ENCODE data around the gene ELOF1.
"Not testable (repeated sequence)": the region's sequence is repeated elsewhere in the genome, so short reads cannot be mapped to it uniquely, and the experiment has no call there.

ELOF1 gene

DNA sequence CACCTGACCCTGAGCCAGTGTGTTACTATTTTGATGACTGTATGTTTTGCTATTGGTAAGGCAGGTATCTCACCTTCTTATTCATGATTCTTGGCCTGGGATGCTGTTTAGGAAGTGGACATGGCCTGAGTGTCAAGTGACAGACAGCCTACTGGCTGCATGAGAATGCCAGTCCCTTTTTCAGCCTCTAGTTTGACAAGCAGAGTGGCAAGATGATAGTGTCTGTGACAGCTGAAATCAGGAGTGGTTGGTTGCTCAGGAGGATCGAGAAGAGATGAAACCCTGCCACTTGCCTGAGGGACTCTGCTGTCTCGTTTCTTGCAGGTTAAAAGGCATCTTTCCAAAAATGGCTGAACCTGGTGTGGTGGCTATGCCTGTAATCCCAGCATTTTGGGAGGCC is 7.1 kb upstream of the ELOF1 start:
- DNase-seq, result no peak

DNA sequence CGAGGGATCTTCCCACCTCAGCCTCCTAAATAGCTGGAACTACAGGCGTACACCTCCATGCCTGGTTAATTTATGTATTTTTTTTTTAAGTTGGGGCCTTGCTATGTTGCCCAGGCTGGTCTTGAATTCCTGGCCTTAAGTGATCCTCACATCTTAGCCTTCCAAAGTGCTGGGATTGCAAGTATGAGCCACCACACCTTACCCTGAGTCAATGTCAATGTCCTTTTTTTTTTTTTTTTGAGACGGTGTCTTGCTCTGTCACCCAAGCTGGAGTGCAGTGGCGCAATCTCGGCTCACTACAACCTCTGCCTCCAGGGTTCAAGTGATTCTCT is 6.6 kb upstream of the ELOF1 start:
- DNase-seq, result not testable (repeated sequence)

DNA sequence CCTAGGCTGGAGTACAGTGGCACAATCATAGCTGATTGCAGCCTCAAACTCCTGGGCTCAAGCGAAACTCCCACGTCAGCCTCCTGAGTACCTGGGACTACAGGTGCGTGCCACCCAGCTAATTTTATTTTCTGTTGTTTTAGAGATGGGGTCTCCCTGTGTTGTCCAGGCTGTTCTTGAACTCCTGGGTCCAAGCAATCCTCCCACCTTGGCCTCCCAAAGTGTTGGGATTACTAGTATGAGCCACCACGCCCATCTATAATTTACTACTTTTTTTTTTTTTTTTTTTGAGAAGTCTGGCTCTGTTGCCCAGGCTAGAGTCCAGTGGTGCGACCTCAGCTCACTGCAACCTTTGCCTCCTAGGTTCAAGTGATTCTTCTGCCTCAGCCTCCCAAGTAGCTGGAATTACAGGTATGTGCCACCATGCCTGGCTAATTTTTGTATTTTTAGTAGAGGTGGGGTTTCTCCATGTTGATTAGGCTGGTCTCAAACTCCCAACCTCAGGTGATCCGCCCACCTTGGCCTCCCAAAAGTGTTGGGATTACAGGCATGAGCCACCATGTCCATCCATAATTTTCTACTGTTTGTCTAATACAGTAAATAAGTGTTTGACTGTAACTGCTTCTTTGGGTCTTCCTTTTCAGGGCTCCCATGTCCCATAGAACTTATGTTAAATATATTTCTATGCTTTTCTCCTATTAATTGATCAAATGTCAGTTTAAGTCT is 5.2 kb upstream of the ELOF1 start:
- DNase-seq, result not testable (repeated sequence)

DNA sequence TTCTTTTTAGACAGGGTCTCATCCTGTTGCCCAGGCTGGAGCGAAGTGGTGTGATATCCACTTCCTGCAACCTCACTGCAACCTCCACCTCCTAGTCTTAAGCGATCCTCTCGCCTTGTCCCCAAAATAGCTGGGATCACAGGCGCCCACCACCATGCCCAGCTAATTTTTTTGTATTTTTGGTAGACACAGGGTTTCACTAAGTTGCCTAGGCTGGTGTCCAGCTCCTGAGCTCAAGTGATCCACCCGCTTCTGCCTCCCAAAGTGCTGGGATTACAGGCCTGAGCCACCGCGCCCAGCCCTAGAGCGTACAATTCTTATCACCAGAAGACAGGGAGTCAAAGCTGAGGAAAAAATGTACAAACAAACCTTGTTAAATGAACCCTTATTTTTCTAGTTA is 4.5 kb upstream of the ELOF1 start:
- DNase-seq, result no peak

DNA sequence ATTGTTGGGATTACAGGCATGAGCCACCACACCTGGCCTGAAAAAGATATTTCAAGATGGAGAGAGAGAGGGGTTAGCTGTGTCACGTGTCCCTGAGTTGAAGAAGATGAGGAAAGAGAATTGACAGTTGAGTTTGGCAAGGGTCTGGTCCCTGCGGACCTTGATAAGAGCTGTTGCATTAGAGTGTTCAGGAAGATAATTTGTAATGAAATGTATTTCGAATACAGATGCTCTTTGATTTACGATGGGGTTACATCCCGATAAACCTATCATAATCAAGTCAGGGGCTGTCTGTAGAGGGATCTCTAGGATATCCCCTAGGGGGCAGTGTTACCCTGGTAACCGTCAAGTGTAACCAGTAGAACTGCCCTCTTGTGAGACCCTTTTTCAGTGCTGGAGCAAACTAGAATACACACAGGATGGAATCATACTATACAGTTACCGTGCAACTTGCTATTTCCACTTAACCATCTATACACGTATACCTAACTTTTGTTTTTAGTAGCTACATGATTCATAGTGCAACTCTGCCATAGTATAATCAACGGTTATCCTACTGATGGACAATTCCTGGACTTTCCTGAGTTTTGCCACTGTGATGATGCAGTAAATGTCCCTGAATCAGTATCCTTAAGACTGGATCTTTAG is 1.5 kb upstream of the ELOF1 start:
- DNase-seq, result peak; percentile 80

DNA sequence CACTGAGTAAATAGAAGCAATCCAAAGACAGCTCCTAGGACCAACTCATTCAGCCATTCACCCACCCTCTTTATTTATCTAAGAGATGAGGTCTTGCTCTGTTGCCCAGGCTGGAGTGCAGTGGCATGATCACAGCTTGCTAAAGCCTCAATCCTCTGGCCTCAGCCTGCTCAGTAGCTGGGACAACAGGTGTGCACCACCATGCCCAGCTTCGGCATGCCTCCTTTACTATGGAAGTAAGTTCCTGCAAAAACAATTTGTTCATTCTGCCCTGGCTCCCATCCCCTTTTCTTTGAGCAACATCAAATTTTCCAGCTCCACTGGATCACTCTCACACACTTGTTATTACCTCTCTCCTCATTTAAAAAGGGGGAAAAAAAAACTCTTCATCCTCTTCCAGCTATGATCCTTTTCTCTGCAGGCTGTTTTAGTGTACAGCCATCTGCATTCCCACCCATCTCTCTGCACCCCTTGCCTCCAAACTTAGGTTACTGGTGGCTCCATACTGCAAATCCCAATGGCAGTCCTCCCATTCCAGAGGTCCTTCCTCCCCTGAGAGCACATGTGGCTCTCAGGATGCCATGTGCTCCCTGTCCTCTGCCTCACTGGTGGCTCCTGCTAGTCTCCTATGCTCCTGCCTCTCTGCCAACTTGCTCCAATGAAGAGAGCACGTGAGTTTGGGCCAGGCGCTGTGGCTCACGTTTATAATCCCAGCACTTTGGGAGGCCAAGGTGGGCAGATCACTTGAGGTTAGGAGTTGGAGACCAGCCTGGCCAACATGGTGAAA is 2.2 kb downstream of the ELOF1 start:
- DNase-seq, result no peak

DNA sequence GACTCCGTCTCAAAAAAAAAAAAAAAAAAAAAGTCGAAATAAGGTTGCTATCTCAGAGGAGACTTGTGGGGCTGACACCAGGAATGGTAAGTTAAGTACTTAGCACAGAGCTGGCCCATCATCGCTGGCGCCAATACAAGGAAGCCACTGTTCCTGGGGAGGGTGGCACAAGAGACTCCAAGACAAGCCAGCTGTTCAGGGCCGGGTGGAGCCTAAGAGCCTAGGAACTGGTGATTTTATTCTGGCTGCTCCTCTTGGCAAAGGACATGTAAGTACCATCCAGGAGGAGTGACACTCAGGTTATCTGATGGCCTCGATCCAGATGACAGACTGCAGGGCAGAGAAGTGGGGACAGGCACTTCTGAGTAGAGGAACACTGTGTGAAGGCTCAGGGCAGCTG is 3.8 kb downstream of the ELOF1 start:
- DNase-seq, result no peak

DNA sequence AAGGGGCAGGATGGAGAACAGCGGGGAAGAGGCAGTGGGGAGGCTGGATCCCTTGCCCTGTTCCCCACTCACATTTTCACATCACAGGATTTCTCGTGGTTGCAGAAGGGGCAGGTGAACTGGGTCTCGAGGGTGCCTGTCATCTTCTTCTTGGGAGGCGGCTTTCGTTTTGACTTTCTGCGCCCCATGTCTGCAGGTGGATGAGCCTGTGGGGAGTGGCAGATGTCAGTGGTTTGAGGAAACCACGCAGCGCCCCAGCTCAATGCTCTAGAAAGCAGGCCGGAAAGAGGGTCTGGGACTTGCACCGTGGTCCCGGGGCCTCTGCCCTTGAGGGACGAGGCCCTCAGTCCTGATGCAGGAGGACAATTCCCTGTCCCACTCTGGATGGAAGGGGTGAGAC is 4.9 kb downstream of the ELOF1 start:
- no peak for DNase-seq

DNA sequence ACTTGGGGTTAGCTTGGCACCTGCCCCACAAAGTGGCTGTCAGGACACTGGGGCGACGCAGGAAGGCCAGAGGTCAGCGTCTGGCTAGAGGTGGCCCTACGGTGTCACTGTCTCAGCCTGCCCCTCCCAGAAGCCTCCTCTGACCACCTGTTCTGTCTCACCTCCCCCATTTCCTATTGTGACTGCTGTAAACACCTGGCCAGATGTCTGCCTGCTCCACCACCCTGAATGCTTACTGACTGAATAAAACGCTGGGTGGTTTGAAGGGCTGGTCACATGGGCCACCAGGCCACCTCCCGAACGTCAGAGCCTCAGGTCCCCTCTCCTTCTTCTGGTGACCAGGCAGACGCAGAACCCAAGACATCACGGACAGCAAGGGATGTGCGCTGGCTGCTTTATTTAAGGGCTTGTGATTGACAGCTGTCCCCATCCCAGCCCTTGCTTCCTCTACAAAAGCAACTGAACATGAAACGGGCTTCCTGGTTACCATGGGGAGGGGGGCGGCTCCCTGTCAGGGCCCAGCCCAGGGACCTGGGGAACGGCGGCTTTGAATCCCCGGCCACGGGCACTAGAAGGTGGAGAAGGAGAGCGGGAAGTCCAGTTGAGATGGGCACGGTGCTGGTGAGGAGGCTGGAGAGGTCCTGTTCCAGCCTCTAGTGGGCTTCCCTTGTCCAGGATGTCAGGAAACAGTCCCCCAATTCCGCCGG is 6.2 kb downstream of the ELOF1 start:
- DNase-seq, result no peak

DNA sequence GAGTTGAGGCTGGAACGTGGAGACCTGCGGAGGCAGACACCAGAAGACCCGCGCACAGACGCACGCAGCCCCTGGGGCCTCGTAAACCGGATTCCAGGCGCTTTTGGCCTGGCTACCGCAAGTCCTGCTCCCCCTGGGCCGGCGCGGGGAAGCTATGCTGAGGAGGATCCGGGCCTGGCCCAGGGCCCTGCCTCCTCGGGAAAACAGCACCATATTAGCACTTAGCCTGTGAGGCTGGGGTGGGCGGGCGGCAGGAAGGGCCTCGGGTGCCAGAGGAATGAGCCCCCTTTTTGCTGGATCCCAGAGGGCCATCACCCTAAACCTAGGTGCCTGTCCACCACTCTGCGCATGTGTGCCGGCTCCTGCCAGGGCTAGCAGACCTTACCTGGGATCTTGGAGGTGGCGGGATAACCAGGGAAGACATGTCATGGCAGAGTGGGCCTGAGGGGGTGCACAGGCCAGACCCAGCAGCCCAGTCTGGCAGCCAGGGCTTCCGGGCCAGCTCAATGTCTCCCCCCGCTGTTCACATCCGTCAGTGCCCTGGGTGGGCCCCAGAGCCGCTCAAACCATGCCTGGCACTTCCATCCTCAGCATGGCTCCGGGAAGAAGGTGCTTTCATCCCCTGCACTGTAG is 7.3 kb downstream of the ELOF1 start:
- DNase-seq, result no peak

DNA sequence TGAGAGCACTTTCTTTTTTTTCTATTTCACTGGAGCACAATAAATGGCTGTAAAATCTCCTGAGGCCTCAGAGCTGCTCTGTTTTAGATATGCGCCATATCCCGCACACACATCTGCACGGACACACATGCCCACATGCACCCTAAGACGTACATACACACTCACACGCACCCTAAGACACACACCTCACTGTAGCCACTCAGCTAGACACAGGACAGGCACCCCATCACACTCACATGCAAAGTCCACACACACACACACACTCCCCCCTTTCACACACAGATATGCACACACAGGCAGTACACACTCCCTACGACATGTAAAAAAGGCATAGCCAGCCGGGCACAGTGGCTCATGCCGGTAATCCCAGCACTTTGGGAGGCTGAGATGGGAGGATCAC is 8.8 kb downstream of the ELOF1 start:
- no peak for DNase-seq

DNA sequence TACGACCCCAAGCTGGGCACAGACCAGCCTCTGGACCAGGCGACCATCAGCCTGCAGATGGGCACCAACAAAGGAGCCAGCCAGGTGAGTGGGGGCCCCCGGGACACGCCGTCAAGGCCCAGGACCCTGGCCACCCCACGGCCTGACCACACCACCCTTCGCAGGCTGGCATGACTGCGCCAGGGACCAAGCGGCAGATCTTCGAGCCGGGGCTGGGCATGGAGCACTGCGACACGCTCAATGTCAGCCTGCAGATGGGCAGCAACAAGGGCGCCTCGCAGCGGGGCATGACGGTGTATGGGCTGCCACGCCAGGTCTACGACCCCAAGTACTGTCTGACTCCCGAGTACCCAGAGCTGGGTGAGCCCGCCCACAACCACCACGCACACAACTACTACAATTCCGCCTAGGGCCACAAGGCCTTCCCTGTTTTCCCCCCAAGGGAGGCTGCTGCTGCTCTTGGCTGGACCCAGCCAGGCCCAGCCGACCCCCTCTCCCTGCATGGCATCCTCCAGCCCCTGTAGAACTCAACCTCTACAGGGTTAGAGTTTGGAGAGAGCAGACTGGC is 9.6 kb downstream of the ELOF1 start:
- no peak for DNase-seq

DNA sequence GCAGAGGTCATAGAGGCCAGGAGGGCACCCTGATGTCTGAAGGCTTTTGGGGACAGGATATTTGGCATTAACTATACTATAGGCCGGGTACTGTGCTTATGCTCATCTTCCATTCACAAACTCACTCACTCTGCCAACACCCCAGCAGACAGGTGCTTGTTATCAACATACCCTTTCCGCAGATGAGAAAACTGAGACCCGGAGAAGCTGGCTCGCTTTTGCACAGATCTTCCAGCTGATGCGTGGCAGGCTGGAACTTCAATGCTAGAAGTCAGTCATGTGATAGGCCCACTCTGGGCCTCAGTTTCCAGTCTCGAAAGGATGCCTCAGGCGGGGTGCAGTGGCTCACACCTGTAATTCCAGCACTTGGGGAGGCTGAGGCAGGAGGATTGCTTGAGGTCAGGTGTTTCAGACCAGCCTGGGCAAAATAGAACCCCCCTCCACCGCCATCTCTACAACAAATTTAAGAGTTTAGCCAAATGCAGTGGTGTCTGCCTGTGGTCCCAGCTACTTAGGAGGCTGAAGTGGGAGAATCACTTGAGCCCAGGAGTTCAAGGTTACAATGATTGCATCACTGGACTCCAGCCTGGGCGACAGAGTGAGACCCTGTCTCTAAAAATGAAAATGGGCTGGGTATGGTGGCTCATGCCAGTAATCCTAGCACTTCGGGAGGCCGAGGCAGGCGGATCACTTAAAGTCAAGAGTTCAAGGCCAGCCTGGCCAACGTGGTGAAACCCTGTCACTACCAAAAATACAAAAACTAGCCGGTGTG is 10.9 kb downstream of the ELOF1 start:
- no peak for DNase-seq

DNA sequence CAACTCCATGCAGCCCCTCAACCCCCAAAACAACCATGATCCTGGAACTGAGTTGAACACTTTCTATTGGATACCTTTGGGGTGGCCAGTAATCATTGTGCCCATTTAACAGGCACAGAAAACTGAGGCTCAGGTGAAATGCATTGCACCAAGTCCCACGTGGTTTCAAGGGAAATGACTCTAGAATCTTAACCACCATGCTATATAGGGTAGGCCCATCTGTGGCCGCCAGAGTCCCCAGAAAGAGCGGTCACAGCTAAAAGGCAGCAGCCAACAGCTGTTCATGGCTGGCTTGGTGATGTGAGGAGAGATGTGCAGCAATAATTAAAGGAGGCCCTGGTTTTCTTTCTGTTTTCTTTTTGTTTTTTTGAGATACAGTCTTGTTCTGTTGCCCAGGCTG is 17.8 kb downstream of the ELOF1 start:
- peak; percentile 72 for DNase-seq

DNA sequence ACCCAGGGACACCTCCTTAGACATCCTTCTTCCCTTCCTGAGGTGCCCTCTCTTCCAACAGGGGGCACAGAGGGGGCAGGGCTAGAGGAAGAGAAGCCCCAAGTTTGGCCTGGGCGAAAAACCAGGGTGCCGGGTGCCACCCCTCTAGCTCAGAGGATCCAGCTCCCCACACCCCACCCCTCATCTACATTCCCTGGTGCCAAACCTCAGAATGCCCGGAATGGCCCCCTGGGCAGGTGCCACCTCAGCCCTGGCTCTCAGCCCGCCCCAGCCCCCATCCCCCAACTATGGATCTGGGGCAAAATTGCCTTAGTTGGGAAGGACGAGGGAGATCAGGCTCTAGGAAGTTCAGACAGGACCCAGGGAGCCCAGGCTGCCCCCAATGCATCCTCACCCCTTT is 18.4 kb downstream of the ELOF1 start:
- no peak for DNase-seq

DNA sequence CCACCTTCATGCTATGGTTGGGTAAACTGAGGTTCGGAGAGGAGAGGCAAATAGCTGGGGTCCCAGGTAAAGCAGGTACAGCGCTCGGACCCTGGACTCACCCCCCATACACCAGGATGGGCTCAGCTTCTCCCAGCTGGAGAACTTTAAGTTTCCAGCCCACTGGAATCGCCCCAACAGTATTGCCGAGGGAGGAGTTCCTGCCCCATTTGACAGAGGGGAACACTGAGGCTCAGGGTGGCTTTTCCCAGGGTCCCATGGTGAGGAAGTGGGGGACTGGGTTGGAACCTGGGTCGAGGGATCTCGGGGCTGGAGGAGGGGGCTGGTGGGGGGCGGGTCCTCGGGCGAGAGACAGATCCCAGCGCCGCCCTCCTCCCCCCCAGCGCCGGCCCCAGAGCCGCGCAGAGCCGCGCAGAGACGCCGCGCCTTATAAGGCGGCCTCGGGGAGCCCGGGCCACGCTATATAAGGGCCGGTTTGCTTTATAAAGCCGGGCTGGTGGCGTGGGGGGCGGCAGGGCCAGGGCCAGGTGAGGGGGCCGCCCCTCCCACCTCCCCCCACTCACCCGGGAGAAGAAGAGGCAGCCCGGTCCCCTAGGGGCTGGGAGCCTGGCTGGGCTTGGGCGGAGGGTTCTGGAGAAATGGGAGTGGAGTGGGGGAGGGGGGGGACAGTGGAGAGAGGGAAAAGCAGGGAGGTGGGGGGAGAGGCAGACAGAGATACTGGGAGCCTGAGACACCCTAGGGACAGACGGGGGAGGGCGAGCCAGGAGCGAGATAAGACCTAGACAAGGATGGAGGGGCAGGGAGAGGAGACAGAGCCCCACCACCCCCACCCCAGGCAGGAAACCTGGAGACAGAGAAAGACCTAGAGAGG is 19.3 kb downstream of the ELOF1 start:
- no peak for DNase-seq

DNA sequence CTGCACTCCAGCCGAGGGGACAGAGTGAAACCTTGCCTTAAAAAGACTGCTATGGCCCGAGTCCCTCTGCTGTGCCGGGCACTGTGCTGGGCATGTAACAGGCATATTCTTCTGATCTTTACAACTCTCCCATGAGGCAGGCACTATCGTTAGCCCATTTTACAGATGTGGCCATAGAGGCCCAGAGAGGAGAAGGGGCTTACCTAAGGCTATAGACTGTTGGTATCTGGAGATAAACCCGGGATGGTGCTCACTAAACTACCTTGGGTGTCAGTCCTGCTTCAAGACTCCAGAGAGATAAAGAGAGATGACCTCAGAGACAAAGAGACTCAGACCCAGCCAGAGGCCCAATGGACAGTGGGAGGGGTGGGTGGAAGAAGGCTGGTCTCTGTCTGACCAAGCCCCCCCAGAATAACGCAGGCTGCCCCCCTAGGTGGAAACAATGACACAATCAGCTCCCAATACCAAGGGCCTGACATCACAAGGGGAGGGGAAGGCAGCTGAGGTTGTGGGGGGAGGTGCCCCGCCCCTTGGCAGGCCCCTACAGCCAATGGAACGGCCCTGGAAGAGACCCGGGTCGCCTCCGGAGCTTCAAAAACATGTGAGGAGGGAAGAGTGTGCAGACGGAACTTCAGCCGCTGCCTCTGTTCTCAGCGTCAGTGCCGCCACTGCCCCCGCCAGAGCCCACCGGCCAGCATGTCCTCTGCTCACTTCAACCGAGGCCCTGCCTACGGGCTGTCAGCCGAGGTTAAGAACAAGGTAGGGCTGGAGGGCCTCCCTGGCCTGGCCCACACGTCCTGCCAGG is 20.6 kb downstream of the ELOF1 start, which contains the start of gene CNN1:
Gene CNN1 (plus strand): TSS at position 620 of the 805 bp plus-strand sequence. CDS start 77 bp downstream, at position 697.
- no peak for DNase-seq

DNA sequence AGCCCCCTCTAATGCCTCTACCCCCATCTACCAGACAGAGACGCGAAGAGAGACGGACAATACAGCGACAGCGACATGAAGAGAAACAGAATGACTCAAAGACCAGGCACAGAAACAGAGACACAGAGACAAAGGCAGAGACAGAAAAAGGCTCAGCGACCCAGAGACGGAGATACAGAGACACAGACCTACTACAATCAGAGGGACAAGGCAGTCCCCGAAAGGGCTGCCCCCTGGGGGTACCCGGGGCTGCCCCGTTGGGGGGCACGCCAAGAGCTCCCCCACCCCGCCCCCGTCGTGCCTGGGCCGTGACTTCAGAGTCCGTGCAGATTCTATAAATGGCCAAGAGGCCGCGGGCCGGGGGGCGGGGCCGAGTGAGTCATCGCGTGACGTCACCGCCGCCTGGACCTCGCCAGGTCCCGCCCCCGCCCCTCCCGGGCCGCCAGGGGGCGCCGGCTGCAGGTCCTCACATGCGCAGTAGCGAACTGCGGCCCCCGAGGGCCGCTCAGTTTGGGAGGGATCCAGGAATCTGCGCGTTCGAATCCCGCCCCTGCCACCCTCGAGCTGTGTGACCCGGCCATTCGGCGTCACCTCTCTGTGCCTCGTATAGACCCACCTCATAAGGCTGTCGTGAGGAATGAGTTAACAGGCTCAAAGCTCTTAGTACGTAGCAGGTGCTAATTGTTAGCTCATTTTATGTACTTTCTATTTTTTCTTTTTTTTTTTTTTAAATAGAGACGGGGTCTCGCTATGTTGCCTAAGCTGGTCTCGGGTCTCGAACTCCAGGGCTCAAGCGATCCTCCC is 23.0 kb downstream of the ELOF1 start:
- DNase-seq, result peak; percentile 93

DNA sequence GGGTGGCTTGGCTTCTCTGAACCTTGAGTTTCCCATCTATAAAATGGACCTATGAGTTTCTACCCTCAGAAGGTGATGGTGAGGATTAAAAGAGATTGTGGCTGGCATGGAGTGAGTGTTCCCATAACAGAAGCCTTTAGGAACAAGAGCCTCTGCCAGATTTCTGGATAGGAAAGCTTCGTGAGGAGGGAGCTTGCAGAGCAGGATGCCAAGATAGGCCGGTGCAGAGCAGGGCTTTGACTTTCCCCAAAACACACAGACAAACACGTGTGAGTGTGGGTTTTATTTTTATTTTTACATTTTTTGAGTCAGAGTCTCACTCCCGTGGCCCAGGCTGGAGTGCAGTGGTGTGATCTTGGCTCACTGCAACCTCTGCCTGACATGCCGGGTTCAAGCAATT is 24.1 kb downstream of the ELOF1 start:
- no peak for DNase-seq

Measured in RPMI8226 (cell line).